Measurements from ENCODE around the gene C1GALT1C1L. TPM values are rescaled to one million over a fixed set of nuclear protein-coding genes. Genes with fewer than 3 reads are reported as not detected.

The C1GALT1C1L gene
- total RNA-seq = 1 to 10 TPM in 1 of 5 donors, not detected in 4; 1.3 TPM
- polyA plus RNA-seq = under 1 TPM in 1 of 3 donors, not detected in 2; 0.63 TPM
- long read RNA-seq, donor 1 = 0 reads
- long read RNA-seq, donor 2, partial matches to known transcripts = 0 of 6 reads
- long read RNA-seq, donor 2, other reads (novel, unspliced or antisense) = 5 of 6 reads
- long read RNA-seq, donor 3 = 0 reads
- long read RNA-seq, donor 4 = 0 reads
- long read RNA-seq, donor 5, partial matches to known transcripts = 0 of 2 reads
- long read RNA-seq, donor 5, other reads (novel, unspliced or antisense) = 0 of 2 reads
- long read RNA-seq, donor 6 = 0 reads
- long read RNA-seq, donor 7, partial matches to known transcripts = 0 of 1 reads
- long read RNA-seq, donor 7, other reads (novel, unspliced or antisense) = 0 of 1 reads
- long read RNA-seq, donor 8 = 0 reads
- long read RNA-seq, donor 9, partial matches to known transcripts = 0 of 1 reads
- long read RNA-seq, donor 9, other reads (novel, unspliced or antisense) = 0 of 1 reads
- long read RNA-seq, donor 10 = 0 reads

GRCh38 chr2:43676322-43677050, at the start of gene C1GALT1C1L:
C1GALT1C1L (minus strand) TSS chr2:43676429; CDS start chr2:43676322, 107 bp downstream.
- H3K27me3 ChIP-seq = peaks cover 0 to 4% (median 0%) of the 10 kb centered on the region in 3 donors
- H3K27ac ChIP-seq = peak within 1 kb of the TSS in 3 of 5 donors; percentile 20 to 69 (median 56)
- peaks cover 0 to 16% (median 10%) of the 10 kb centered on the region in 4 donors for H3K4me1 ChIP-seq
- DNase-seq = peak; percentile 36 to 84
- no peaks in the 10 kb centered on the region for H3K36me3 ChIP-seq
- no peak for TF ChIP-seq CTCF (IDR thresholded peaks at IDR 0.05)
- no peak for TF ChIP-seq POLR2A (IDR thresholded peaks at IDR 0.05)
- TF ChIP-seq EP300 (IDR thresholded peaks at IDR 0.05) = no peak
- no peak for TF ChIP-seq POLR2AphosphoS5 (IDR thresholded peaks at IDR 0.05)
- WGBS, 5 donors = 9 to 15% (median 13%) methylated on average over 27 of the region's 27 CpGs
- no peaks in the 10 kb centered on the region for H3K9me3 ChIP-seq
- peak within 1 kb of the TSS; percentile 52 to 66 (median 54) for H3K4me3 ChIP-seq
- intact Hi-C loops (cut with DNase I; ENCODE audit: low total_unique reads) = no loop called here

GRCh38 chr2:43725711-43726246, 49.5 kb upstream of the C1GALT1C1L start:
- Histone ChIP-seq H3K4me3 (no peak overlapping the region), H3K27me3 (no peaks in the 10 kb centered on the region), H3K9me3 (no peaks in the 10 kb centered on the region), H3K36me3 (peaks cover 0 to 3% (median 0%) of the 10 kb centered on the region in 4 donors), H3K4me1 (no peaks in the 10 kb centered on the region), H3K27ac (no peak overlapping the region)
- DNase-seq = no peak
- 95 to 100% (median 95%) methylated on average over 3 of the region's 3 CpGs for WGBS, 5 donors
- TF ChIP-seq CTCF (IDR thresholded peaks at IDR 0.05) (no peak), EP300 (IDR thresholded peaks at IDR 0.05) (no peak), POLR2AphosphoS5 (IDR thresholded peaks at IDR 0.05) (no peak), POLR2A (IDR thresholded peaks at IDR 0.05) (no peak)
- intact Hi-C loops (cut with DNase I; ENCODE audit: low total_unique reads) = no loop called here

GRCh38 chr2:43724728-43725526, 48.7 kb upstream of the C1GALT1C1L start:
- H3K36me3 ChIP-seq = peaks cover 0 to 5% (median 0%) of the 10 kb centered on the region in 4 donors
- TF ChIP-seq CTCF (IDR thresholded peaks at IDR 0.05) (no peak), POLR2AphosphoS5 (IDR thresholded peaks at IDR 0.05) (no peak), EP300 (IDR thresholded peaks at IDR 0.05) (no peak), POLR2A (IDR thresholded peaks at IDR 0.05) (no peak)
- 39 to 54% (median 45%) methylated on average over 4 of the region's 4 CpGs for WGBS, 5 donors
- no peaks in the 10 kb centered on the region for H3K4me1 ChIP-seq
- H3K27ac ChIP-seq = no peak overlapping the region
- H3K9me3 ChIP-seq = no peaks in the 10 kb centered on the region
- no peak overlapping the region for H3K4me3 ChIP-seq
- H3K27me3 ChIP-seq = no peaks in the 10 kb centered on the region
- peak in 1 of 2 donors; percentile 5 for DNase-seq
- intact Hi-C loops (cut with DNase I; ENCODE audit: low total_unique reads) = no loop called here

All from stomach (tissue), 19 donors.